Loucy (cell line): ENCODE results near the gene THADA.

Experiments used
- H2AFZ ChIP-seq: fragments of 200-600 bp; sonication (generic); 2 replicates; pipeline ENCODE4 v1.6.0; 2016; ENCODE audit warnings: antibody characterized with exemption, mild to moderate bottlenecking, low read length, moderate library complexity
- H3F3A ChIP-seq: fragments of 200-600 bp; 2 replicates; pipeline ENCODE4 v1.6.0; 2016; ENCODE audit warnings: antibody characterized with exemption, low read depth, mild to moderate bottlenecking
- H3K27me3 ChIP-seq: fragments of 200-600 bp; sonication (generic); 2 replicates; pipeline ENCODE4 v1.6.1; 2014; ENCODE audit warnings: low read length, mild to moderate bottlenecking; ENCODE audit not compliant: insufficient read depth, poor library complexity, severe bottlenecking
- H3K36me3 ChIP-seq: fragments of 200-600 bp; sonication (generic); 2 replicates; pipeline ENCODE4 v1.6.1; 2016; ENCODE audit warnings: low read length; ENCODE audit not compliant: insufficient read depth
- H3K4me1 ChIP-seq: fragments of 200-600 bp; sonication (generic); 2 replicates; pipeline ENCODE4 v1.5.1; 2014; ENCODE audit warnings: low read length, mild to moderate bottlenecking; ENCODE audit not compliant: insufficient read depth, poor library complexity, severe bottlenecking
- H3K4me2 ChIP-seq: fragments of 200-600 bp; sonication (generic); 2 replicates; pipeline ENCODE4 v1.6.0; 2014; ENCODE audit warnings: antibody characterized with exemption, low read length, low read depth, mild to moderate bottlenecking; ENCODE audit not compliant: poor library complexity, severe bottlenecking
- H3K4me3 ChIP-seq: fragments of 200-600 bp; sonication (generic); 2 replicates; pipeline ENCODE4 v1.5.1; 2014; ENCODE audit warnings: low read length, mild to moderate bottlenecking, mixed read lengths; ENCODE audit not compliant: poor library complexity, severe bottlenecking
- H3K79me2 ChIP-seq: fragments of 200-600 bp; sonication (generic); 2 replicates; pipeline ENCODE4 v1.6.1; 2014; ENCODE audit warnings: low read length; ENCODE audit not compliant: insufficient read depth
- H3K9ac ChIP-seq: fragments of 200-600 bp; sonication (generic); 2 replicates; pipeline ENCODE4 v1.6.0; 2014; ENCODE audit warnings: mild to moderate bottlenecking, low read depth, low read length, moderate library complexity; ENCODE audit not compliant: poor library complexity, severe bottlenecking
- H3K9me2 ChIP-seq: fragments of 200-600 bp; sonication (generic); replicated peaks from 2 replicates; pipeline ENCODE4 v1.6.1; 2016; ENCODE audit warnings: low read depth, low read length, mixed read lengths
- H3K9me3 ChIP-seq: fragments of 200-600 bp; sonication (generic); 2 replicates; pipeline ENCODE4 v1.6.1; 2014; ENCODE audit warnings: mild to moderate bottlenecking, antibody characterized with exemption, low read length, low read depth; ENCODE audit not compliant: insufficient read depth
- H4K20me1 ChIP-seq: fragments of 200-600 bp; sonication (generic); 2 replicates; pipeline ENCODE4 v1.6.0; 2014; ENCODE audit warnings: antibody characterized with exemption, low read length, mild to moderate bottlenecking; ENCODE audit not compliant: insufficient read depth, poor library complexity, severe bottlenecking
- CTCF ChIP-seq: fragments of 200-600 bp; sonication (generic); conservative IDR thresholded peaks from 2 replicates; pipeline ENCODE4 v1.5.1; 2014; ENCODE audit warnings: mild to moderate bottlenecking, antibody characterized with exemption, low read length
- EZH2phosphoT487 ChIP-seq: fragments of 200-600 bp; IDR thresholded peaks from 2 replicates; pipeline ENCODE4 v1.6.1; 2018; ENCODE audit warnings: antibody characterized with exemption, mild to moderate bottlenecking, moderate library complexity, borderline replicate concordance

Gene THADA

GRCh38 chr2:43459446-43460173 lies 136.2 kb downstream of the THADA start:
- H3K9me2 ChIP-seq, result no peaks in the 10 kb centered on the region
- H3K4me1 ChIP-seq, result peaks cover 25% of the 10 kb centered on the region
- H3K9ac ChIP-seq, result no peak overlapping the region
- H3K79me2 ChIP-seq, result no peaks in the 10 kb centered on the region
- no peaks in the 10 kb centered on the region for H3K9me3 ChIP-seq
- H3K36me3 ChIP-seq, result no peaks in the 10 kb centered on the region
- TF ChIP-seq CTCF (no peak), EZH2phosphoT487 (no peak)
- no peaks in the 10 kb centered on the region for H4K20me1 ChIP-seq
- no peak overlapping the region for H2AFZ ChIP-seq
- H3F3A ChIP-seq, result no peaks in the 10 kb centered on the region
- H3K27me3 ChIP-seq, result no peaks in the 10 kb centered on the region
- no peak overlapping the region for H3K4me2 ChIP-seq
- no peak overlapping the region for H3K4me3 ChIP-seq

- Histone ChIP-seq H4K20me1 (no peaks in the 10 kb centered on the region), H3K36me3 (no peaks in the 10 kb centered on the region), H3K4me2 (no peak overlapping the region), H3K79me2 (no peaks in the 10 kb centered on the region), H3K27me3 (no peaks in the 10 kb centered on the region), H3K9ac (no peak overlapping the region), H3K9me2 (no peaks in the 10 kb centered on the region), H3K9me3 (no peaks in the 10 kb centered on the region), H3F3A (no peaks in the 10 kb centered on the region), H3K4me1 (peaks cover 25% of the 10 kb centered on the region), H3K4me3 (no peak overlapping the region), H2AFZ (no peak overlapping the region)
- TF ChIP-seq EZH2phosphoT487, result no peak
Observed at GRCh38 chr2:43458014-43458628, 137.7 kb downstream of the THADA start.

- Histone ChIP-seq H3K4me2 (peak overlapping the region; percentile 56), H3K27me3 (no peaks in the 10 kb centered on the region), H3K4me1 (peaks cover 32% of the 10 kb centered on the region)
Observed at GRCh38 chr2:43455731-43456642, 139.9 kb downstream of the THADA start.

More at GRCh38 chr2:43455731-43456642, 139.9 kb downstream of the THADA start:
- Histone ChIP-seq H3K79me2 (no peaks in the 10 kb centered on the region), H3K9me2 (no peaks in the 10 kb centered on the region), H3K9ac (no peak overlapping the region), H3F3A (no peaks in the 10 kb centered on the region), H3K4me3 (no peak overlapping the region), H4K20me1 (no peaks in the 10 kb centered on the region), H2AFZ (no peak overlapping the region), H3K36me3 (no peaks in the 10 kb centered on the region), H3K9me3 (no peaks in the 10 kb centered on the region)
- peak; percentile 35 for TF ChIP-seq CTCF
- no peak for TF ChIP-seq EZH2phosphoT487
